Measurements from ENCODE around the gene POC1A.
"Not testable (repeated sequence)": the region's sequence is repeated elsewhere in the genome, so short reads cannot be mapped to it uniquely, and the experiment has no call there.

Gene POC1A

GRCh38 chr3:52182196-52182595 lies 28.0 kb upstream of the POC1A start:
- FAIRE-seq = no peak
- no peak for DNase-seq (ENCODE audit: insufficient read length)
- TF ChIP-seq POLR2AphosphoS5 (IDR thresholded peaks at IDR 0.05; ENCODE audit: low read depth, low read length) (no peak), TAF1 (IDR thresholded peaks at IDR 0.05; ENCODE audit: borderline replicate concordance, low read depth, low read length) (no peak), POLR2A (IDR thresholded peaks at IDR 0.05; ENCODE audit: low read depth, low read length) (no peak)

DNA sequence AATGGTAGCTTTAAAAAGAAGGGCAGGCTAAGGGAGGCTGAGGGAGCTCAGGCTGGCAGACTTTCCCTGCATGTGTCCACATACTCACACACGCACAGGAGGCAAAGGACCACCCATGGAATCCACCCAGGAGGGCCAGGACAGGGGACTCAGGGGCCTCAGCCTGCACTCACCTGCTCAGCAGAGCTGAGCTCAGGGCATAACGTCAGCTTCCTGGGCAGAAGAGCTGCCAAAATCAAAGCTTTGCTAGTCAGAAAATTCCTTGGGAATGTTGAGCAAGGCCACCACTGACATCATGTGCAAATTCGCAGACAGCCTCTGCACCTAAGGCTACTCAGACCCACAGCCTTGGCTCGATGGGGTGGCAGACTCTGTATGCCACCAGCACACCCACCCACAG lies 27.3 kb upstream of the POC1A start:
- TF ChIP-seq POLR2A (IDR thresholded peaks at IDR 0.05; ENCODE audit: low read depth, low read length) = no peak
- no peak for TF ChIP-seq POLR2AphosphoS5 (IDR thresholded peaks at IDR 0.05; ENCODE audit: low read depth, low read length)
- no peak for TF ChIP-seq TAF1 (IDR thresholded peaks at IDR 0.05; ENCODE audit: borderline replicate concordance, low read depth, low read length)
- DNase-seq (ENCODE audit: insufficient read length) = no peak

GRCh38 chr3:52178537-52178936 lies 24.3 kb upstream of the POC1A start:
- FAIRE-seq (no peak), DNase-seq (ENCODE audit: insufficient read length) (no peak)
- TF ChIP-seq TAF1 (IDR thresholded peaks at IDR 0.05; ENCODE audit: borderline replicate concordance, low read depth, low read length) = no peak
- no peak for TF ChIP-seq POLR2AphosphoS5 (IDR thresholded peaks at IDR 0.05; ENCODE audit: low read depth, low read length)
- TF ChIP-seq POLR2A (IDR thresholded peaks at IDR 0.05; ENCODE audit: low read depth, low read length) = no peak

More for the DNA sequence above, 27.3 kb upstream of the POC1A start:
- FAIRE-seq = no peak

GRCh38 chr3:52178126-52178525 lies 23.9 kb upstream of the POC1A start:
- DNase-seq (ENCODE audit: insufficient read length); FAIRE-seq: not testable (repeated sequence)

- DNase-seq (ENCODE audit: insufficient read length) (no peak), FAIRE-seq (no peak)
- TF ChIP-seq POLR2AphosphoS5 (IDR thresholded peaks at IDR 0.05; ENCODE audit: low read depth, low read length) = no peak
- TF ChIP-seq POLR2A (IDR thresholded peaks at IDR 0.05; ENCODE audit: low read depth, low read length) = no peak
- TF ChIP-seq TAF1 (IDR thresholded peaks at IDR 0.05; ENCODE audit: borderline replicate concordance, low read depth, low read length) = no peak
Measured at GRCh38 chr3:52177701-52178042, 23.4 kb upstream of the POC1A start.

DNA sequence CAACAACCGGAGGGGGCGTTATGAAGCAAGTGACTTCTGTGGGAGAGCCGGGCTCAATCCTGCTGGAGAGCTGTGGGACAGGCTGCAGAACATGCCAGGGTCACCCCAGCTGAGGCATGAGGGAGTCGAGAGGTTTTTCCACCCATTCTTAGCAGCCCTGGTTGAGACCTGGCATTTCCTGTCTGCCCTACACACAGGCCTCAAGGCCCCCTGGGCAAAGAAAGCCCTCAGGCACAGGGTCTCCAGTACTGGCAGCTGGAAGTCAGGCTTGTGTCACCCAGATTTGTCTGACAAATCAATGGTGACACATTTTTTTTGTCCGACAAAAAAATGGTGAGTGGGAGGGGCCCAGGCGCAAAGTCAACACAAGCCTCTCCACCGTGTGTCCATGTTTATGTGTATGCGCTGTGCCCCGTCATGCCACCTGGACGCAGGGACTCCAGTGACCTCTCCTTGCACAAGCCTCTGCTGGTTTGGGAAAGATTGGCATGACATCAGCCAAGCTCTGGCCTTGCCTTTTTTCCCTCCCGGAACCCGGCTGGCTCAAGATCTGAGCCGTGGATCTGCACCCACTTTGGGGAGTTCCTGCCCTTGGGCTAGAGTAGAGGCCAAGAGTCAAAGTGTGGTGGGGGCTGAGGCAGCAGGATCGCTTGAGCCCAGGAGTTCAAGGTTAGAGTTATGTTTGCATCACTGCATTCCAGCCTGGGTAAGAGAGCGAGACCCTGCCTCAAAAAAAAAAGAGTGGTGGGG lies 22.9 kb upstream of the POC1A start:
- FAIRE-seq = no peak
- TF ChIP-seq POLR2A (IDR thresholded peaks at IDR 0.05; ENCODE audit: low read depth, low read length) (no peak), POLR2AphosphoS5 (IDR thresholded peaks at IDR 0.05; ENCODE audit: low read depth, low read length) (no peak), TAF1 (IDR thresholded peaks at IDR 0.05; ENCODE audit: borderline replicate concordance, low read depth, low read length) (no peak)
- DNase-seq (ENCODE audit: insufficient read length) = no peak

DNA sequence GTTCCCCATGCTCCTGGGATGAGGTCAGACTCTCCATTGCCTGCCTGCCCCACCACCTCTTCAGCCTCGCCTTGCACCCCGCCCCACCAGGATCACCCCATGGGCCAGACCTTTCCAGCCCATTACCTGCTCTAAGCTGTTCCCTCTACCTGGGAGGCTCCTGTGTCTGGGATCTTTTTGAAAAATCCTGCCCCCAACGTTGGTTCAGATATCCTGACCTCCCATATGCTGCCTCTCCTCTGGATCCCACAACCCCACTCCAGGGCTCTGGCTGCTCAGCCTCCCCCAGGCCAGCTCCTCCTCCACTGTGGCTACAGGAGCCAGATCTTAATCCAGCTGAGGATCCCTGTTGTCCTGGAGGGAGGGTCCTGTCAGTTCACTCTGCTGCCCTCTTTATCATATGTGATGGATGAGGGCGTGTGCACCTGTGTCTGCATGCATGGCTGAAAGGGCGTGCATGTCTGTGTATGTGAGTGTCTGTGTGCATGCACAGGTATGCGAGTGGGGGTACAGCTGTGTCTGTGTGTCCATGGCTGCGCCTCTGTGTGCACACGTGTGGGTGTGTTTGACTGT lies 22.0 kb upstream of the POC1A start:
- FAIRE-seq (no peak), DNase-seq (ENCODE audit: insufficient read length) (no peak)
- TF ChIP-seq POLR2A (IDR thresholded peaks at IDR 0.05; ENCODE audit: low read depth, low read length) (no peak), TAF1 (IDR thresholded peaks at IDR 0.05; ENCODE audit: borderline replicate concordance, low read depth, low read length) (no peak), POLR2AphosphoS5 (IDR thresholded peaks at IDR 0.05; ENCODE audit: low read depth, low read length) (no peak)

GRCh38 chr3:52175416-52176179 lies 21.4 kb upstream of the POC1A start:
- DNase-seq (ENCODE audit: insufficient read length) (no peak), FAIRE-seq (no peak)
- TF ChIP-seq TAF1 (IDR thresholded peaks at IDR 0.05; ENCODE audit: borderline replicate concordance, low read depth, low read length) (no peak), POLR2AphosphoS5 (IDR thresholded peaks at IDR 0.05; ENCODE audit: low read depth, low read length) (no peak), POLR2A (IDR thresholded peaks at IDR 0.05; ENCODE audit: low read depth, low read length) (no peak)

GRCh38 chr3:52174896-52175295 lies 20.7 kb upstream of the POC1A start:
- DNase-seq (ENCODE audit: insufficient read length) (no peak), FAIRE-seq (no peak)
- TF ChIP-seq TAF1 (IDR thresholded peaks at IDR 0.05; ENCODE audit: borderline replicate concordance, low read depth, low read length) = no peak
- TF ChIP-seq POLR2A (IDR thresholded peaks at IDR 0.05; ENCODE audit: low read depth, low read length) = no peak
- TF ChIP-seq POLR2AphosphoS5 (IDR thresholded peaks at IDR 0.05; ENCODE audit: low read depth, low read length) = no peak

DNA sequence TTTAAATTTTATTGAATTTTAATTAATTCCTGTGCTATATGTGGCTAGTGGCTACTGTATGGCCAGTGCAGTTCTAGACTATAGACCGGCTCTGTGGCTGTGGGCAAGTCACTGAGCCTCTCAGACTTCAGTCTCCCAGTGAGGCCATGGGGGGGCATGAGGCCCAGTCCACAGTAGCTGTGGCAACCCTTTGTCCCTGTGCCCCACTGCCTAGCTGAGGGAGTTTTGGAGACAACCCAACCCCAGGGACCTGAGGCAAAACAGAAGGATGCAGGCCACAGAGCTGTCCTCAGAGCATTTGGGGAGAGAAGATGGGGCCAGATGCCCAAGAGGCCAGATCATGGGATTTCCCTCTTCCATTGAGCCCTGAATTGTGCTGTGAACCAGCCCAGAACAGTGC lies 18.9 kb upstream of the POC1A start:
- FAIRE-seq (no peak), DNase-seq (ENCODE audit: insufficient read length) (no peak)
- no peak for TF ChIP-seq POLR2A (IDR thresholded peaks at IDR 0.05; ENCODE audit: low read depth, low read length)
- TF ChIP-seq TAF1 (IDR thresholded peaks at IDR 0.05; ENCODE audit: borderline replicate concordance, low read depth, low read length) = no peak

- DNase-seq (ENCODE audit: insufficient read length) (no peak), FAIRE-seq (no peak)
- TF ChIP-seq POLR2AphosphoS5 (IDR thresholded peaks at IDR 0.05; ENCODE audit: low read depth, low read length) = no peak
- TF ChIP-seq TAF1 (IDR thresholded peaks at IDR 0.05; ENCODE audit: borderline replicate concordance, low read depth, low read length) = no peak
- TF ChIP-seq POLR2A (IDR thresholded peaks at IDR 0.05; ENCODE audit: low read depth, low read length) = no peak
Measured at GRCh38 chr3:52172262-52172757, 18.1 kb upstream of the POC1A start.

Measured in GM12892 (cell line).